Ishikawa (cell line): Measurements from ENCODE around the gene CA7.

Experiments
- CEBPB ChIP-seq: IDR thresholded peaks from 2 replicates; pipeline ENCODE4 v1.6.1; 2012
- CREB1 ChIP-seq: IDR thresholded peaks from 2 replicates; pipeline ENCODE4 v1.6.1; 2012; ENCODE audit warnings: low read depth
- EGR1 ChIP-seq: IDR thresholded peaks from 2 replicates; pipeline ENCODE4 v1.6.1; 2012
- EP300 ChIP-seq: IDR thresholded peaks from 2 replicates; pipeline ENCODE4 v1.6.1; 2012; ENCODE audit warnings: borderline replicate concordance
- FOXM1 ChIP-seq: IDR thresholded peaks from 2 replicates; pipeline ENCODE4 v1.6.1; 2012; ENCODE audit warnings: low read depth, borderline replicate concordance
- NFIC ChIP-seq: IDR thresholded peaks from 2 replicates; pipeline ENCODE4 v1.6.1; 2012
- RAD21 ChIP-seq: IDR thresholded peaks from 2 replicates; pipeline ENCODE4 v1.6.1; 2012; ENCODE audit warnings: low read depth
- TAF1 ChIP-seq: IDR thresholded peaks from 2 replicates; pipeline ENCODE4 v1.6.1; 2012; ENCODE audit warnings: low read depth, mild to moderate bottlenecking
- TCF12 ChIP-seq: IDR thresholded peaks from 2 replicates; pipeline ENCODE4 v1.6.1; 2012; ENCODE audit warnings: low read depth
- TEAD4 ChIP-seq: IDR thresholded peaks from 2 replicates; pipeline ENCODE4 v1.6.1; 2012
- YY1 ChIP-seq: IDR thresholded peaks from 2 replicates; pipeline ENCODE4 v1.6.1; 2012; ENCODE audit warnings: low read depth
- ZBTB7A ChIP-seq: IDR thresholded peaks from 2 replicates; pipeline ENCODE4 v1.6.1; 2012; ENCODE audit warnings: low read depth
- TF ChIP-seq, protein P1 (sequence below): IDR thresholded peaks from 2 replicates; pipeline ENCODE4 v1.6.1; 2012
- TF ChIP-seq, protein P2 (sequence below): IDR thresholded peaks from 2 replicates; pipeline ENCODE4 v1.6.1; 2012
- TF ChIP-seq, protein P3 (sequence below): IDR thresholded peaks from 2 replicates; pipeline ENCODE4 v1.6.1; 2012; ENCODE audit warnings: low read depth, mild to moderate bottlenecking

The CA7 gene

DNA sequence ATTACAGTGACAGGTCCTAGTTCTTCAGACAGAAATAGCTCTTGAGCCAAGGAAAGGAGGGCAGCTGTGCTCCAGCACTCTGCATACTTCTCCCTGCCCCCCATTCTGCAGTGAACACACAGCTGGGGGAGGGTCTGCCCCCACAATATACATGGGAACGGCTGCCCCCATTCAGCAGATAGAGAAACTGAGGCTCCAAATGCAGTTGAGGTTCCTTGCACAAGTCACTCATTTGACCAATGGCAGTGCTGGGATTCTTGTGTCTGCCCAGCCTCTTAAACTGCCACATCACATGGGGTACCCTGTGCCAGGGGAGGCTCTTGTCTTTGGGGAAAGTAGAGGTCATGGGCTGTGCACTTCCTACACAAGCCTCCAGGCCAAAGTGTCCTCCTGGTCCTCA is 25.2 kb downstream of the CA7 start:
- TF ChIP-seq NFIC: no peak
- TF ChIP-seq EP300: no peak
- TF ChIP-seq TAF1: no peak
- TF ChIP-seq TCF12: no peak

DNA sequence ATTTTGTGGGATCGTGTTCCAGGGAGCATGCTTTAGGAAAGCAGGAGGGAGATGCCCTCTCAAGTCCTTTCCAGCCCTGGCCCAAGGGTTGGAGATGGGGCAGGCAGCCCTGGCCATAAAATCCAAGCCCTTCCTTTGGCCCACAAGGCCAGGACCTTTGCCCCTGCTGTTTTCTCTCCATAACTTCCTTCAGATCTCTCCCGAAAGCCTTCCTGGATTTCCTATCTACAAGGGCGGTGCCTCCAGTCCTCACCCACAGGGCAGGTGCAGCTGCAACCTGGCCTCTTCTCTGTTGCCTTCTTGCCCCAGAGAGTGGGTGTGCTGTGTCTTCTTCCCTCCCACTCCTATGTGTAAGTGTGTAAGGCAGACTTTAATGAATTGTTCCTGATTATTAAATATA is 27.6 kb downstream of the CA7 start:
- TF ChIP-seq ZBTB7A: no peak
- TF ChIP-seq RAD21: no peak
- TF ChIP-seq, protein P1, sequence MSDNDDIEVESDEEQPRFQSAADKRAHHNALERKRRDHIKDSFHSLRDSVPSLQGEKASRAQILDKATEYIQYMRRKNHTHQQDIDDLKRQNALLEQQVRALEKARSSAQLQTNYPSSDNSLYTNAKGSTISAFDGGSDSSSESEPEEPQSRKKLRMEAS: no peak
- TF ChIP-seq CEBPB: no peak
- TF ChIP-seq NFIC: no peak
- TF ChIP-seq EGR1: no peak
- TF ChIP-seq TAF1: no peak
- TF ChIP-seq YY1: no peak
- TF ChIP-seq, protein P2, sequence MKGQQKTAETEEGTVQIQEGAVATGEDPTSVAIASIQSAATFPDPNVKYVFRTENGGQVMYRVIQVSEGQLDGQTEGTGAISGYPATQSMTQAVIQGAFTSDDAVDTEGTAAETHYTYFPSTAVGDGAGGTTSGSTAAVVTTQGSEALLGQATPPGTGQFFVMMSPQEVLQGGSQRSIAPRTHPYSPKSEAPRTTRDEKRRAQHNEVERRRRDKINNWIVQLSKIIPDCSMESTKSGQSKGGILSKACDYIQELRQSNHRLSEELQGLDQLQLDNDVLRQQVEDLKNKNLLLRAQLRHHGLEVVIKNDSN: no peak
- TF ChIP-seq EP300: no peak

DNA sequence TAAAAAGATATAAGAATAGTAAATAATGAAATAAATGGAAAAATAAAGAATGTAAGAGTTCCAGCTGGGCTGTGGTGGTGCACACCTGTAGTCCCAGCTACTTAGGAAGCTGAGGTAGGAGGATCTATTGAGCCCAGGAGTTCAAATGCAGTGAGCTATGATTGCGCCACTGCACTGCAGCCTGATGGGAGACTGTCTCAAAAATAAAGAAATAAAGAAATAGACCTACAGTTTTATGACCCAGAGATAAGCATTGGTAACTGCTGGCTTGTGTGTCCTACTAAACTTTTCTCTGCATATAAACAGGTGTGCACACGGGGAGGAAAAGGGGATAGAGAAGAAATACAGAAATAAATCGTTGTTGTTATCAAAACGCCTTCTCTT is 28.3 kb downstream of the CA7 start:
- TF ChIP-seq TEAD4: no peak
- TF ChIP-seq CEBPB: peak; percentile 41; the same call in 1 of the 2 replicates

DNA sequence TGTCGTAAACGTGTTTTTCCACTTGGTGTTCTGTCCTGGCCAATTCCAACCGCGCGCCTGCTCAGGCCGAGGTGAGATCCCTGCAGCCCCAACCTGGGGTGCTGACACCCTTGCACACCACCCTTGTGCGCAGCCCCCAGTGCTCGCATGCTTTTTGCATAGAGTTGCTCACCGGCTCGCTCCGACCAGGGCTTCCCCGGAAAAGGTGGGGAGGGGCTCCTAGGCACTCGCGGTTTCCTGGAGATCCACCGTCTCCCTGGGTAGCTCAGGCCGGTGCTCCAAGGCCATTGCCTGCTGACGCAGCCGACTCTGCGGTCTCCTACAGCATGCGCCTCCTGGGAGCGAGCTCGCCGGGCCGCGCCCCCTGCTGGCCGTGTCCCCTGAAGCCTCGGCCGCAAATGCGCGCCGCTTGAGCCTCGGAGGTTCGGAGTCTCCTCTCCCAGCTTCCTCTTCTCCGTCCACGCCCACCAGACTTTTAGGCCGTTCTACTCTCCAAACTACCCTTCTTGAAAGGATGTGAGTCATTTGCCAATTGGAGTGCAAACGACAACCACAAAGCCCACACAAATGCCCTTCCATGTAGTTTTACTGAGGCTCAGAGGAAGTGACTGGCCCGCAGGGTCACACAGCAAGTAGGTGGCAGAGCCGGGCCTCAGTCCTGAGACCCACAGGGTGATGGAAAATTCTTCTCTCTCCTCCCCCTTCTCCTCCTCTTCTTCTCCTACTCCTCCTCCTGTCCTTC is 28.9 kb downstream of the CA7 start:
- TF ChIP-seq, protein P3, sequence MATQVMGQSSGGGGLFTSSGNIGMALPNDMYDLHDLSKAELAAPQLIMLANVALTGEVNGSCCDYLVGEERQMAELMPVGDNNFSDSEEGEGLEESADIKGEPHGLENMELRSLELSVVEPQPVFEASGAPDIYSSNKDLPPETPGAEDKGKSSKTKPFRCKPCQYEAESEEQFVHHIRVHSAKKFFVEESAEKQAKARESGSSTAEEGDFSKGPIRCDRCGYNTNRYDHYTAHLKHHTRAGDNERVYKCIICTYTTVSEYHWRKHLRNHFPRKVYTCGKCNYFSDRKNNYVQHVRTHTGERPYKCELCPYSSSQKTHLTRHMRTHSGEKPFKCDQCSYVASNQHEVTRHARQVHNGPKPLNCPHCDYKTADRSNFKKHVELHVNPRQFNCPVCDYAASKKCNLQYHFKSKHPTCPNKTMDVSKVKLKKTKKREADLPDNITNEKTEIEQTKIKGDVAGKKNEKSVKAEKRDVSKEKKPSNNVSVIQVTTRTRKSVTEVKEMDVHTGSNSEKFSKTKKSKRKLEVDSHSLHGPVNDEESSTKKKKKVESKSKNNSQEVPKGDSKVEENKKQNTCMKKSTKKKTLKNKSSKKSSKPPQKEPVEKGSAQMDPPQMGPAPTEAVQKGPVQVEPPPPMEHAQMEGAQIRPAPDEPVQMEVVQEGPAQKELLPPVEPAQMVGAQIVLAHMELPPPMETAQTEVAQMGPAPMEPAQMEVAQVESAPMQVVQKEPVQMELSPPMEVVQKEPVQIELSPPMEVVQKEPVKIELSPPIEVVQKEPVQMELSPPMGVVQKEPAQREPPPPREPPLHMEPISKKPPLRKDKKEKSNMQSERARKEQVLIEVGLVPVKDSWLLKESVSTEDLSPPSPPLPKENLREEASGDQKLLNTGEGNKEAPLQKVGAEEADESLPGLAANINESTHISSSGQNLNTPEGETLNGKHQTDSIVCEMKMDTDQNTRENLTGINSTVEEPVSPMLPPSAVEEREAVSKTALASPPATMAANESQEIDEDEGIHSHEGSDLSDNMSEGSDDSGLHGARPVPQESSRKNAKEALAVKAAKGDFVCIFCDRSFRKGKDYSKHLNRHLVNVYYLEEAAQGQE: no peak
- TF ChIP-seq, protein P2: no peak; the same call in 1 of the 2 replicates
- TF ChIP-seq CREB1: no peak
- no peak for TF ChIP-seq EP300
- no peak for TF ChIP-seq NFIC
- TF ChIP-seq FOXM1: no peak
- no peak; the same call in 1 of the 2 replicates for TF ChIP-seq TAF1
- 0 out of 2 replicates have a peak, but pooled peaks have one; percentile 34 for TF ChIP-seq ZBTB7A
- TF ChIP-seq CEBPB: no peak
- TF ChIP-seq, protein P1: peak; percentile 85
- 0 out of 2 replicates have a peak, but pooled peaks have one; percentile 39 for TF ChIP-seq YY1
- peak; percentile 42; the same call in 1 of the 2 replicates for TF ChIP-seq RAD21

DNA sequence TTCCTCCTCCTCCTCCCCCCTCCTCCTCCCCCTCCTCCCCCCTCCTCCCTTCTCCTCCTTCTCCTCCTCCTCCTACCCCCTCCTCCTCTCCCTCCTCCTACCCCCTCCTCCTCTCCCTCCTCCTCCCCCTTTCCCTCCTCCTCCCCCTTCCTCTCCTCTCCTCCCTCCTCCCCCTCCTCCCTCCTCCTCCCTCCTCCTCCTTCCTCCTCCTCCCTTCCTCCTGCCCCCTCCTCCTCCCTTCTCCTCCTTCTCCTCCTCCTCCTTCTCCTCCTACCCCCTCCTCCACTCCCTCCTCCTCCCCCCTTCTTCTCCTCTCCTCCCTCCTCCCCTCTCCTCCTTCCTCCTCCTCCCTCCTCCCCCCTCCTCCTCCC is 29.5 kb downstream of the CA7 start:
- no peak for TF ChIP-seq EGR1
- no peak for TF ChIP-seq ZBTB7A
- TF ChIP-seq, protein P1: no peak
- no peak for TF ChIP-seq TCF12
- TF ChIP-seq, protein P2: no peak
- TF ChIP-seq YY1: no peak
- no peak for TF ChIP-seq EP300

DNA sequence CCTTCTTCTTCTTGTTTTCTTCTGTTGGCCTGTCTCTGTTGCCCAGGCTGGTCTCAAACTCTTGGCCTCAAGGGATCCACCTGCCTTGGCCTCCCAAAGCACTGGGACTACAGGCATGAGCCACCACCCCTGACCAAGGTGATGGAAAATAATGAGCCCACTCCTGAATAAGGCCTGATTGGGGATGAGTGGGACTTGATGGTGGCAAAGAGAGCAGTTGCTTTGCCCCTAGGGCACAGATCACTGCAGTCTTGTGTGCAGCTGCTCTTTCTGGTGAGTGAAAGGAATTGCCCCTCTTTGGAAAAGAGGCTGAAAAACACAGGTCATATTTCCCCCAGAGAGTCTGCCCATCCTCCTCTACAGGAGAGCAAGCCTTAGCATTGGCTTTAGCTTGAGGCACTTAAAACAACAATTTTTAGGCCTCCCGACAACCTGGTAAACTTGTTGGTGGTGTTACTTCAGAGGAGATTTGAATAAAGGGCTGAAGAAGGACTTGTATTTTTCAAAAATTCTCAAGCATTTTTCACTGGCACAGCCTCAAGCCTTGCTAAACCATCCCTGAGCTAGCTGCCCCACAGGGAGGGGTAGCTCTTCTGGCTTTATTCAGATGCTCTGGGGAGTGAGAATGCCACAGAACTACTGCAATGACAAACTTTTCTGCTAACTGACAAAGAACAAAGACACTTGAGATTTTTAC is 30.0 kb downstream of the CA7 start:
- no peak for TF ChIP-seq YY1
- no peak for TF ChIP-seq ZBTB7A
- TF ChIP-seq TAF1: no peak
- TF ChIP-seq, protein P3: no peak
- TF ChIP-seq, protein P2: no peak
- TF ChIP-seq FOXM1: no peak
- TF ChIP-seq RAD21: no peak
- no peak for TF ChIP-seq EGR1
- no peak for TF ChIP-seq NFIC
- TF ChIP-seq, protein P1: no peak
